Spleen (tissue), 11 donors: ENCODE measurements around the gene FLYWCH1. TPM values are rescaled to one million over a fixed set of nuclear protein-coding genes. Genes with fewer than 3 reads are reported as not detected.

ENCODE experiments used
- DNase-seq: peaks from one replicate; pipeline ENCODE4 v3.0.0-alpha.2; 2020
- H3K27ac ChIP-seq, 8 donors: fragments of 200-600 bp; sonication (generic) in 7 of 8; 1 replicate in 4 of 8; 2 replicates in 4 of 8; pipeline versions ENCODE4 v1.5.0 to v1.8.0; 2016 to 2021; ENCODE audit warnings: inconsistent platforms in 4 of 8, mild to moderate bottlenecking in 4 of 8, moderate library complexity in 1 of 8
- H3K27me3 ChIP-seq, 7 donors: fragments of 200-600 bp; sonication (generic) in 6 of 7; replicated peaks in 1 of 7; 1 replicate in 4 of 7; 2 replicates in 3 of 7; pipeline versions ENCODE4 v1.5.0 to v1.8.0; 2016 to 2021; ENCODE audit warnings: inconsistent platforms in 3 of 7, mild to moderate bottlenecking in 1 of 7
- H3K36me3 ChIP-seq, 6 donors: fragments of 200-600 bp; sonication (generic) in 5 of 6; 1 replicate in 4 of 6; 2 replicates in 2 of 6; pipeline versions ENCODE4 v1.5.0 to v1.8.0; 2016 to 2021; ENCODE audit warnings: inconsistent platforms in 2 of 6
- H3K4me1 ChIP-seq, 6 donors: fragments of 200-600 bp; sonication (generic) in 5 of 6; 1 replicate in 3 of 6; 2 replicates in 3 of 6; pipeline versions ENCODE4 v1.5.0 to v1.8.0; 2016 to 2021; ENCODE audit warnings: inconsistent platforms in 3 of 6
- H3K4me3 ChIP-seq, 8 donors: fragments of 200-600 bp; sonication (generic) in 7 of 8; 1 replicate in 4 of 8; 2 replicates in 4 of 8; pipeline versions ENCODE4 v1.5.0 to v1.8.0; 2016 to 2021; ENCODE audit warnings: inconsistent platforms in 4 of 8, mild to moderate bottlenecking in 4 of 8, moderate library complexity in 2 of 8
- H3K9me3 ChIP-seq, 8 donors: fragments of 200-600 bp; sonication (generic) in 7 of 8; 1 replicate in 4 of 8; 2 replicates in 4 of 8; pipeline versions ENCODE4 v1.5.0 to v1.8.0; 2016 to 2021; ENCODE audit warnings: inconsistent platforms in 4 of 8
- POLR2A ChIP-seq, 3 donors: fragments of 450-650 bp; IDR thresholded peaks; one replicate each; pipeline ENCODE4 v1.5.1; 2017; ENCODE audit warnings: antibody characterized with exemption in 3 of 3, mild to moderate bottlenecking in 1 of 3
- POLR2AphosphoS5 ChIP-seq, 3 donors: sonication (generic); formaldehyde crosslinking; IDR thresholded peaks; one replicate each; pipeline ENCODE4 v1.5.1; 2017; ENCODE audit warnings: antibody characterized with exemption in 3 of 3
- WGBS, 5 donors: extraction: QIAGEN DNeasy Blood & Tissue Kit in 3 of 5; methylation state at CpG; one replicate each; pipeline versions ENCODE4 v1.1.5 to v1.1.7; 2013 to 2018; 5-methylcytosine and 5-hydroxymethylcytosine counted together
- intact Hi-C: fragments of 100-400 bp; cut with DNase I; formaldehyde crosslinking; loops from one replicate; pipeline ENCODE4 v1.15.0; 2023; ENCODE audit warnings: low total_unique reads
- polyA plus RNA-seq, 3 donors: library from polyadenylated mRNA; stranded (reverse); fragments of 200-250 nt; gene quantifications; one replicate each; pipeline ENCODE4 v1.2.1, GENCODE V29; 2013
- total RNA-seq, 7 donors: library from RNA; depleted of rRNA in 3 of 7; stranded (reverse); fragments of >200 nt in 3 of 7; fragmentation: NEBNext Ultra II Directional in 4 of 7; extraction: Animal tissue kit (Norgen Biotek cat#: 25700) in 4 of 7; gene quantifications; one replicate each; pipeline versions ENCODE4 v1.1.0 to v1.2.1, GENCODE V29; 2016 to 2021
- TF ChIP-seq, protein P1 (sequence below), 11 experiments: fragments of 200-600 bp in 7 of 11; fragments of 450-650 bp in 4 of 11; sonication (generic) in 4 of 11; IDR thresholded peaks in 8 of 11; conservative IDR thresholded peaks in 3 of 11; 1 replicate in 7 of 11; 2 replicates in 4 of 11; pipeline versions ENCODE4 v1.4.0 to v1.8.0; 2016 to 2021; ENCODE audit warnings: antibody characterized with exemption in 11 of 11, inconsistent platforms in 4 of 11, mild to moderate bottlenecking in 1 of 11
- donor health status: healthy with polysubstance abuse.
- donor health status: DM: no; HTN: no; CAD: no; lungs with moderate emphysema.
- donor health status: DM: no; HTN: no; CAD: no.
- donor health status: Bipolar disorder and iron deficiency.
- donor health status: healthy.
- donor health status: DM: no; HTN: no; CAD: no.
- donor health status: DM: yes; HTN: yes; CAD: no.

Gene FLYWCH1
- total and polyA plus RNA-seq, 10 donors: 14.0 to 79.3 (median 53.1) TPM

DNA sequence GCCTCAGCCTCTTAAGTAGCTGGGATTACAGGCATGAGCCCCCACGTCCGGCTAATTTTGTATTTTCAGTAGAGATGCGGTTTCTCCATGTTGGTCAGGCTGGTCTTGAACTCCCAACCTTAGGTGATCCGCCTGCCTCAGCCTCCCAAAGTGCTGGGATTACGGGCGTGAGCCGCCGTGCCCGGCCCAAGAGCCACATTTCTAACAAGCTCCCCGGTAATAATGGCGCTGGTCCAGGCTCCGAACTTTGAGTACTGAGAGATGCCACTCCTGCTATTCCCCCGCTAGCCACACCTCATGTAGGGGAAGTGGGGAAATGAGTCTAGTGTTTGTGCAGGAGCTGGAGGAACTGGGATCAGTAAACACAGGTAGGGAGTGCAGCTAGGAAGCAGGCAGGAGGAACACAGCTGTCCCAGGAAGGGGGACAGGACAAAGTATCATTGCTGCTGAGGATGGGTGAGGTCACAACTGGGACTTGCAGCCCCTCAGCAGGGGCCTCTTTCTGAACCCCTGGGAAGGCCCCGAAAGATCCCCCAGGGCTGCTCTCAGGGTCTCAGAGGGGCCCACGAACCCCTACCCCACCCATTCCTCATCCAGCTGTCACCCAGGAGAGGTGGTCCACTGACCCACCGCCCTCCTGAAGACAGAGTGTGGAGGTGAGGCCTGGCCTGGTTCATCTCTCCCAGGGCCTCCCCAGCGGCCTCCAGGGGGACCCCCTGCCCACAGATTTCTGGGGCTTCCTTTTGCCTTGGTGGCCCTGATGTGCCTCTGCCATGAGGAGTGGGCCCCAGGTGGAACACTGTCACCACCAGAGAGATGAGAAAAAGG is 48.7 kb downstream of the FLYWCH1 start:
- intact Hi-C loops: no loop called here

DNA sequence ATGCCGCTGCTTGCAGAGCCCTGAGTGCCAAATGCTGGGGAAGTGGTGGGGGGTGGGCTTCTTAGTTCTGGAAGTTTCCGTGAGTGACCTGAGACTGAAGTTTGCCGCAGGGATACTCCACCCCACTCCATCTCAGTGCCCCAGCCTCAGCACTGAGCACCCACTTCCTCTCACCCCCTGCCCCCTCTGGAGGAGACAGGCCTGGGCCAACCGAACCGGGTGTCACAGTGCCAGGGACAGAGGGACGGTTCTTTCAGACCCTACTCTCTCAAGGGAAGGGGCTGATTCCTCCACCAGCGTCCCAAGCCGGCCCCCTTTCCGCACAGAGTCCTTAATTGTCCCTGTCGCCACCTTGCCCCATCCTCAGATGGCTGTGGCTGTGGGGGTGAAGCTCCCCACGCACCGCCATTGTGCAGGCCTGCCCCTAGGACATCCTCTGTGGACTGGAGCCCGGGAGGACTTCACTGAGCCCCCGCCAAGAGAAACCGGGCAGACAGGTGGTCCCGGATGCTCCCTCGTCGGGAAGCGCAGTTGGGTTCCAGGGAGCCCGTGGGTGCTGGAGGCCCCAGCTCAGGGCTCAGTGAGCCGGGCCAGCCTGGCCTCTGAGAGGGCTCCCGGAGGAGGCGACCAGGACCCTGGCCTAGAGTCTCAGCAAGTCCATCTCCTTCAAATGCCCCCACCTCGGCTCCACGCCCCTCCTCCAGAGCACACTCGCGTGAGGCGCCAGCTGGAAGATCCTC is 50.8 kb downstream of the FLYWCH1 start:
- intact Hi-C loops: no loop called here
- Histone ChIP-seq H3K27ac (no peak overlapping the region), H3K4me1 (peaks cover 24 to 63% (median 57%) of the 10 kb centered on the region in 6 donors), H3K4me3 (peak overlapping the region in 2 of 8 donors; percentile 47 to 70), H3K9me3 (no peaks in the 10 kb centered on the region), H3K27me3 (peaks cover 28 to 97% (median 67%) of the 10 kb centered on the region in 7 donors), H3K36me3 (no peaks in the 10 kb centered on the region)
- WGBS, 5 donors: 27 to 37% (median 31%) methylated on average over 14 to 28 of the region's 28 CpGs
- TF ChIP-seq, protein P1, sequence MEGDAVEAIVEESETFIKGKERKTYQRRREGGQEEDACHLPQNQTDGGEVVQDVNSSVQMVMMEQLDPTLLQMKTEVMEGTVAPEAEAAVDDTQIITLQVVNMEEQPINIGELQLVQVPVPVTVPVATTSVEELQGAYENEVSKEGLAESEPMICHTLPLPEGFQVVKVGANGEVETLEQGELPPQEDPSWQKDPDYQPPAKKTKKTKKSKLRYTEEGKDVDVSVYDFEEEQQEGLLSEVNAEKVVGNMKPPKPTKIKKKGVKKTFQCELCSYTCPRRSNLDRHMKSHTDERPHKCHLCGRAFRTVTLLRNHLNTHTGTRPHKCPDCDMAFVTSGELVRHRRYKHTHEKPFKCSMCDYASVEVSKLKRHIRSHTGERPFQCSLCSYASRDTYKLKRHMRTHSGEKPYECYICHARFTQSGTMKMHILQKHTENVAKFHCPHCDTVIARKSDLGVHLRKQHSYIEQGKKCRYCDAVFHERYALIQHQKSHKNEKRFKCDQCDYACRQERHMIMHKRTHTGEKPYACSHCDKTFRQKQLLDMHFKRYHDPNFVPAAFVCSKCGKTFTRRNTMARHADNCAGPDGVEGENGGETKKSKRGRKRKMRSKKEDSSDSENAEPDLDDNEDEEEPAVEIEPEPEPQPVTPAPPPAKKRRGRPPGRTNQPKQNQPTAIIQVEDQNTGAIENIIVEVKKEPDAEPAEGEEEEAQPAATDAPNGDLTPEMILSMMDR (IDR thresholded peaks at IDR 0.05 in 8 of 11, conservative IDR thresholded peaks at IDR 0.05 in 3 of 11): no peak
- no peak for TF ChIP-seq POLR2AphosphoS5 (IDR thresholded peaks at IDR 0.05)
- TF ChIP-seq POLR2A (IDR thresholded peaks at IDR 0.05): no peak
- peak; percentile 74 for DNase-seq

More for the DNA sequence above, 48.7 kb downstream of the FLYWCH1 start:
- Histone ChIP-seq H3K27ac (no peak overlapping the region), H3K4me3 (no peak overlapping the region), H3K27me3 (peaks cover 19 to 97% (median 57%) of the 10 kb centered on the region in 7 donors), H3K36me3 (no peaks in the 10 kb centered on the region), H3K9me3 (no peaks in the 10 kb centered on the region), H3K4me1 (peaks cover 24 to 57% (median 39%) of the 10 kb centered on the region in 6 donors)
- WGBS, 5 donors: 74 to 87% (median 81%) methylated on average over 15 to 17 of the region's 17 CpGs
- TF ChIP-seq, protein P1 (IDR thresholded peaks at IDR 0.05 in 8 of 11, conservative IDR thresholded peaks at IDR 0.05 in 3 of 11): no peak
- no peak for TF ChIP-seq POLR2A (IDR thresholded peaks at IDR 0.05)
- no peak for TF ChIP-seq POLR2AphosphoS5 (IDR thresholded peaks at IDR 0.05)
- DNase-seq: no peak

DNA sequence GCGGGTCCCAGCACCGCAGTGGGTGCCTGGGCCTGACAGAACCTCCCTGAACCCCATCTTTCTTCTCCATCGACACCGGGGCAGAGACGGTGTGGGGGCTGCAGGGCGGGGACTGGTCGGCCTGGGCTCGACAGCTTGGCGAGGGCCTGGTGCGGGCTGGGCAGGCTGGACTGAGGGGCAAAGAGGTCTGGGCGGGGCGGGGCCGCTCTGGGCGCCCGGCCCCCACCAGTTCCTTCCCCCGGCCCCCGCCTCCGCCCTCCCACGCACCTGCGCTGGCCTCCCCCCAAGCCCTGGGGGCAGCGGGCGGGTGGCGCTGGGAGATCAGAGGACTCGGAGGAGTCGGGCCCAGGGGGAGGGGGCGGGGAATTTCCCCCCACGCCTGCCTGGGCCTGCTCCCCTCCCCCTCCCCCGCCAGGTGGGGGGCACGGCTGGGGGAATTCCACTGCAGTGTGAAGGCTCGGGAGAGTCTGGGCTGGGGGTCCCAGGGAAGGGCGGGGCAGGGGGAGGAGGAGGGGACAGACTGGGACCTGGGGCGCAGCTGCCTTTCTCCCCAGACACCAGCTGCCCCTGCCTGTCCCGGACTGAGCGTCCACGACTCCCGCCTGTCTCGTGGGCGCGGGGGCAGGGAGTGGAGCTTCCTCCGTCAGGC is 51.5 kb downstream of the FLYWCH1 start:
- no peaks in the 10 kb centered on the region for H3K9me3 ChIP-seq
- 2 to 5% (median 2%) methylated on average over 13 to 40 of the region's 40 CpGs for WGBS, 5 donors
- H3K36me3 ChIP-seq: no peaks in the 10 kb centered on the region
- intact Hi-C loops: no loop called here
- DNase-seq: peak; percentile 74
- H3K4me1 ChIP-seq: peaks cover 24 to 70% (median 64%) of the 10 kb centered on the region in 6 donors
- TF ChIP-seq, protein P1 (IDR thresholded peaks at IDR 0.05 in 8 of 11, conservative IDR thresholded peaks at IDR 0.05 in 3 of 11): no peak
- TF ChIP-seq POLR2A (IDR thresholded peaks at IDR 0.05): no peak
- no peak for TF ChIP-seq POLR2AphosphoS5 (IDR thresholded peaks at IDR 0.05)
- H3K27ac ChIP-seq: no peak overlapping the region
- peaks cover 30 to 97% (median 73%) of the 10 kb centered on the region in 7 donors for H3K27me3 ChIP-seq
- peak overlapping the region in 6 of 8 donors; percentile 41 to 70 (median 47) for H3K4me3 ChIP-seq
